IMR-90 (cell line): Measurements from ENCODE around the gene PFKL.

Experiments
- CTCF ChIP-seq: conservative IDR thresholded peaks from 2 replicates; pipeline ENCODE4 v1.5.1; 2012; ENCODE audit warnings: mild to moderate bottlenecking, low read depth, low read length, improper control_type of control experiment
- ELK1 ChIP-seq: fragments of 150-350 bp; IDR thresholded peaks from 2 replicates; pipeline ENCODE4 v1.6.1; 2016; ENCODE audit warnings: low read depth, mild to moderate bottlenecking, low read length, moderate library complexity, borderline replicate concordance
- MAZ ChIP-seq: IDR thresholded peaks from 2 replicates; pipeline ENCODE4 v1.6.1; 2012; ENCODE audit warnings: low read depth, mild to moderate bottlenecking, low read length, improper control_type of control experiment, moderate library complexity, borderline replicate concordance
- POLR2A ChIP-seq: IDR thresholded peaks from 2 replicates; pipeline ENCODE4 v1.6.1; 2012; ENCODE audit warnings: mild to moderate bottlenecking, low read depth, low read length
- TF ChIP-seq, protein P1 (sequence below): fragments of 150-350 bp; IDR thresholded peaks from 2 replicates; pipeline ENCODE4 v1.6.1; 2017; ENCODE audit warnings: mild to moderate bottlenecking, antibody characterized with exemption, low read length, low read depth

- no peak for TF ChIP-seq ELK1
- no peak for TF ChIP-seq CTCF
- TF ChIP-seq POLR2A, result no peak
- no peak for TF ChIP-seq MAZ
- TF ChIP-seq, protein P1, sequence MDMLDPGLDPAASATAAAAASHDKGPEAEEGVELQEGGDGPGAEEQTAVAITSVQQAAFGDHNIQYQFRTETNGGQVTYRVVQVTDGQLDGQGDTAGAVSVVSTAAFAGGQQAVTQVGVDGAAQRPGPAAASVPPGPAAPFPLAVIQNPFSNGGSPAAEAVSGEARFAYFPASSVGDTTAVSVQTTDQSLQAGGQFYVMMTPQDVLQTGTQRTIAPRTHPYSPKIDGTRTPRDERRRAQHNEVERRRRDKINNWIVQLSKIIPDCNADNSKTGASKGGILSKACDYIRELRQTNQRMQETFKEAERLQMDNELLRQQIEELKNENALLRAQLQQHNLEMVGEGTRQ, result no peak
Measured at GRCh38 chr21:44350773-44351481, 51.1 kb downstream of the PFKL start.
